HEK293 (cell line): Measurements from ENCODE around the gene KIAA1671.

ENCODE experiments used
- CTCF ChIA-PET: fragments of 350-600 bp; formaldehyde crosslinking; extraction: SDS; loops from one replicate; lab custom pipeline; 2021; ENCODE audit warnings: antibody characterized with exemption; lab: Yijun Ruan, JAX
- POLR2A ChIA-PET: fragments of 300-600 bp; formaldehyde crosslinking; extraction: SDS; loops from one replicate; lab custom pipeline; 2020; ENCODE audit warnings: antibody characterized with exemption, inconsistent platforms; lab: Yijun Ruan, JAX
- H3K27ac ChIP-seq: fragments of 200-500 bp; sonication (Bioruptor generic); 2 replicates; pipeline ENCODE4 v1.5.1; 2014; ENCODE audit warnings: low read depth, low read length, control low read depth, inconsistent platforms; ENCODE audit errors: extremely low read depth
- H3K36me3 ChIP-seq, 2 experiments: fragments of 200-500 bp in 1 of 2; sonication (Bioruptor generic) in 1 of 2; 1 replicate in 1 of 2; 2 replicates in 1 of 2; pipeline ENCODE4 v1.5.1; 2014 to 2017; ENCODE audit warnings: inconsistent platforms in 2 of 2, low read length in 2 of 2; ENCODE audit not compliant: control insufficient read depth in 2 of 2, insufficient read depth in 1 of 2
- H3K4me1 ChIP-seq: fragments of 200-500 bp; sonication (Bioruptor generic); 2 replicates; pipeline ENCODE4 v1.5.1; 2014; ENCODE audit warnings: mild to moderate bottlenecking, low read length, inconsistent platforms; ENCODE audit not compliant: control insufficient read depth, insufficient read depth
- H3K4me3 ChIP-seq: 2 replicates; pipeline ENCODE4 v1.5.1; 2011; ENCODE audit warnings: low read depth, mild to moderate bottlenecking, control low read depth, low read length, moderate library complexity
- H3K9me3 ChIP-seq: fragments of 200-500 bp; sonication (Bioruptor generic); 2 replicates; pipeline ENCODE4 v1.5.1; 2014; ENCODE audit warnings: low read depth, low read length, inconsistent platforms; ENCODE audit not compliant: control insufficient read depth, insufficient read depth
- BCL11A ChIP-seq: fragments of 450-650 bp; formaldehyde crosslinking; IDR thresholded peaks from 2 replicates; pipeline ENCODE4 v1.5.1; 2016; ENCODE audit warnings: low read depth, missing biosample characterization, missing genetic modification characterization
- KLF1 ChIP-seq: fragments of 450-650 bp; formaldehyde crosslinking; IDR thresholded peaks from 2 replicates; pipeline ENCODE4 v1.5.1; 2016; ENCODE audit warnings: missing biosample characterization, missing genetic modification characterization
- SALL2 ChIP-seq: fragments of 450-650 bp; formaldehyde crosslinking; IDR thresholded peaks from 2 replicates; pipeline ENCODE4 v1.5.0; 2017; ENCODE audit warnings: missing biosample characterization, mild to moderate bottlenecking, missing genetic modification characterization, borderline replicate concordance
- ZFP69B ChIP-seq: fragments of 450-650 bp; formaldehyde crosslinking; IDR thresholded peaks from 2 replicates; pipeline ENCODE4 v1.5.1; 2016; ENCODE audit warnings: missing biosample characterization, missing genetic modification characterization
- ZNF132 ChIP-seq: fragments of 450-650 bp; formaldehyde crosslinking; IDR thresholded peaks from 2 replicates; pipeline ENCODE4 v1.5.1; 2017; ENCODE audit warnings: missing biosample characterization, missing genetic modification characterization, borderline replicate concordance
- ZNF169 ChIP-seq: fragments of 450-650 bp; formaldehyde crosslinking; IDR thresholded peaks from 2 replicates; pipeline ENCODE4 v1.5.1; 2016; ENCODE audit warnings: missing biosample characterization, missing genetic modification characterization
- ZNF302 ChIP-seq: fragments of 450-650 bp; formaldehyde crosslinking; IDR thresholded peaks from 2 replicates; pipeline ENCODE4 v1.5.1; 2016; ENCODE audit warnings: missing biosample characterization, missing genetic modification characterization, low read depth
- ZNF350 ChIP-seq: fragments of 450-650 bp; formaldehyde crosslinking; IDR thresholded peaks from 2 replicates; pipeline ENCODE4 v1.5.0; 2017; ENCODE audit warnings: missing biosample characterization, mild to moderate bottlenecking, missing genetic modification characterization
- ZNF423 ChIP-seq: fragments of 450-650 bp; formaldehyde crosslinking; IDR thresholded peaks from 2 replicates; pipeline ENCODE4 v1.5.1; 2016; ENCODE audit warnings: missing biosample characterization, missing genetic modification characterization
- ZNF518A ChIP-seq: fragments of 450-650 bp; formaldehyde crosslinking; conservative IDR thresholded peaks from 2 replicates; pipeline ENCODE4 v1.5.1; 2016; ENCODE audit warnings: low read depth, missing biosample characterization, missing genetic modification characterization
- ZNF596 ChIP-seq: fragments of 450-650 bp; IDR thresholded peaks from 2 replicates; pipeline ENCODE4 v1.5.0; 2018; ENCODE audit warnings: missing biosample characterization, mild to moderate bottlenecking, missing genetic modification characterization, moderate library complexity
- ZNF621 ChIP-seq: fragments of 450-650 bp; formaldehyde crosslinking; IDR thresholded peaks from 2 replicates; pipeline ENCODE4 v1.5.1; 2017; ENCODE audit warnings: missing biosample characterization, missing genetic modification characterization
- ZNF654 ChIP-seq: fragments of 450-650 bp; formaldehyde crosslinking; IDR thresholded peaks from 2 replicates; pipeline ENCODE4 v1.5.1; 2016; ENCODE audit warnings: low read depth, missing biosample characterization, missing genetic modification characterization
- ZNF701 ChIP-seq: fragments of 450-650 bp; formaldehyde crosslinking; IDR thresholded peaks from 2 replicates; pipeline ENCODE4 v1.5.1; 2016; ENCODE audit warnings: missing biosample characterization, missing genetic modification characterization
- ZNF777 ChIP-seq: fragments of 450-650 bp; formaldehyde crosslinking; IDR thresholded peaks from 2 replicates; pipeline ENCODE4 v1.5.1; 2017; ENCODE audit warnings: missing biosample characterization, missing genetic modification characterization, borderline replicate concordance
- ZNF837 ChIP-seq: fragments of 450-650 bp; formaldehyde crosslinking; IDR thresholded peaks from 2 replicates; pipeline ENCODE4 v1.5.1; 2016; ENCODE audit warnings: missing biosample characterization, missing genetic modification characterization
- TF ChIP-seq, protein P1 (sequence below): fragments of 450-650 bp; formaldehyde crosslinking; IDR thresholded peaks from 2 replicates; pipeline ENCODE4 v1.5.1; 2017; ENCODE audit warnings: missing biosample characterization, missing genetic modification characterization

The KIAA1671 gene

DNA sequence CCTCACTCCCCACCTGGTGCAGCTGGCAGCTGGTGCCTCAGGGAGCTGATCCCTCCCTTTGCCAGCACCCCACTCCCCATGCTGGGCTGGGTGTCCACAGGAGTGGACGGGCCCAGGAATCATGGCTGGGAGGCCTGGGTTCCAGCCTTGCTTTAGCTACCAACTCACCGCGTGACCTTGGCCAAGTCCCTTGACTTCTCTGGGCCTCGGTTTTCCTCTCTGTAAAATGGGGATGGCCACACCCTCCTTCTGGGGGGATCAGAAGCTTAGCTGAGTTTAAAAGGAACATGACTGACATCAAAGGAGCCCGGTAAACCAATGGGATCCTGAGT is 116.9 kb downstream of the KIAA1671 start:
- no peaks in the 10 kb centered on the region; a peak in 1 of 3 replicates for H3K36me3 ChIP-seq
- POLR2A ChIA-PET = no interaction called here
- CTCF ChIA-PET = interaction anchor here (2.4 kb wide), 1 partner anchor 12 kb away, joined by 9 read pairs; no protein-coding TSS in a partner anchor
- no peak for TF ChIP-seq ZNF423 (tag by site-specific recombination)
- no peak for TF ChIP-seq KLF1 (tag by site-specific recombination)
- no peak for TF ChIP-seq ZNF350 (tag by site-specific recombination)
- TF ChIP-seq ZNF777 = no peak
- TF ChIP-seq ZNF701 (tag by site-specific recombination) = no peak
- TF ChIP-seq ZNF132 (tag by site-specific recombination) = no peak
- TF ChIP-seq, all 188 proteins: peak for 0
- H3K27ac ChIP-seq = no peak overlapping the region
- no peaks in the 10 kb centered on the region for H3K9me3 ChIP-seq
- no peak overlapping the region for H3K4me3 ChIP-seq
- H3K4me1 ChIP-seq = no peaks in the 10 kb centered on the region

GRCh38 chr22:25069758-25070481 is 117.4 kb downstream of the KIAA1671 start:
- ChIA-PET POLR2A (no interaction called here), CTCF (interaction anchor here (0.5 to 2.4 kb wide), 3 partner anchors 12 to 229 kb away, joined by 3 to 9 read pairs (median 3); no protein-coding TSS in a partner anchor)
- Histone ChIP-seq H3K36me3 (no peaks in the 10 kb centered on the region; a peak in 1 of 3 replicates), H3K9me3 (no peaks in the 10 kb centered on the region), H3K4me1 (no peaks in the 10 kb centered on the region), H3K27ac (no peak overlapping the region), H3K4me3 (no peak overlapping the region)
- TF ChIP-seq, protein P1, sequence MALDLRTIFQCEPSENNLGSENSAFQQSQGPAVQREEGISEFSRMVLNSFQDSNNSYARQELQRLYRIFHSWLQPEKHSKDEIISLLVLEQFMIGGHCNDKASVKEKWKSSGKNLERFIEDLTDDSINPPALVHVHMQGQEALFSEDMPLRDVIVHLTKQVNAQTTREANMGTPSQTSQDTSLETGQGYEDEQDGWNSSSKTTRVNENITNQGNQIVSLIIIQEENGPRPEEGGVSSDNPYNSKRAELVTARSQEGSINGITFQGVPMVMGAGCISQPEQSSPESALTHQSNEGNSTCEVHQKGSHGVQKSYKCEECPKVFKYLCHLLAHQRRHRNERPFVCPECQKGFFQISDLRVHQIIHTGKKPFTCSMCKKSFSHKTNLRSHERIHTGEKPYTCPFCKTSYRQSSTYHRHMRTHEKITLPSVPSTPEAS (tag by site-specific recombination) = no peak
- no peak for TF ChIP-seq ZNF169 (tag by site-specific recombination)
- no peak for TF ChIP-seq ZNF596 (tag by site-specific recombination)
- no peak for TF ChIP-seq ZNF621 (tag by site-specific recombination)
- no peak for TF ChIP-seq ZFP69B (tag by site-specific recombination)
- no peak for TF ChIP-seq ZNF518A (tag by site-specific recombination)
- no peak for TF ChIP-seq ZNF302 (tag by site-specific recombination)
- TF ChIP-seq BCL11A (tag by site-specific recombination) = no peak
- no peak for TF ChIP-seq ZNF777
- no peak for TF ChIP-seq ZNF132 (tag by site-specific recombination)
- TF ChIP-seq SALL2 = no peak
- no peak for TF ChIP-seq ZNF837 (tag by site-specific recombination)
- TF ChIP-seq ZNF654 = no peak
